ENCODE results near the gene VPS54.

DNA sequence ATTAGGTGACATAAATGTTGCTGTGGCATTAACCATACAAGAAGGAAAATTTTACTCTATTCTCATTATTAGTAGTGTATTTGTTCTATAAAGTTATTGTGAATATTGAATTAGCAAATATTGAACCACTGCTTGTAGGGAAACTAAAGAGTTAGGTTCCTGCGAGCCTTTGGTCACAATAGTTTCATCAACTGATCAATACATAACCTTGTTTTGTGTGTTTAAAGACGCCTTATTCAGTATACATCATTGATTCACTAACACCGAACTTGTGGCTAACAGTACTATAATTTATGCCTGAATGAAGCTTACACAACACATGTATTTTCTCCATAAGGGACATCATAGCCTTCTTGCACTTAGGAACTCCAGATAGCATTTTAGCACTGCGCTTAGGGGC, 36.9 kb downstream of the VPS54 start:
- TF ChIP-seq, protein P1, sequence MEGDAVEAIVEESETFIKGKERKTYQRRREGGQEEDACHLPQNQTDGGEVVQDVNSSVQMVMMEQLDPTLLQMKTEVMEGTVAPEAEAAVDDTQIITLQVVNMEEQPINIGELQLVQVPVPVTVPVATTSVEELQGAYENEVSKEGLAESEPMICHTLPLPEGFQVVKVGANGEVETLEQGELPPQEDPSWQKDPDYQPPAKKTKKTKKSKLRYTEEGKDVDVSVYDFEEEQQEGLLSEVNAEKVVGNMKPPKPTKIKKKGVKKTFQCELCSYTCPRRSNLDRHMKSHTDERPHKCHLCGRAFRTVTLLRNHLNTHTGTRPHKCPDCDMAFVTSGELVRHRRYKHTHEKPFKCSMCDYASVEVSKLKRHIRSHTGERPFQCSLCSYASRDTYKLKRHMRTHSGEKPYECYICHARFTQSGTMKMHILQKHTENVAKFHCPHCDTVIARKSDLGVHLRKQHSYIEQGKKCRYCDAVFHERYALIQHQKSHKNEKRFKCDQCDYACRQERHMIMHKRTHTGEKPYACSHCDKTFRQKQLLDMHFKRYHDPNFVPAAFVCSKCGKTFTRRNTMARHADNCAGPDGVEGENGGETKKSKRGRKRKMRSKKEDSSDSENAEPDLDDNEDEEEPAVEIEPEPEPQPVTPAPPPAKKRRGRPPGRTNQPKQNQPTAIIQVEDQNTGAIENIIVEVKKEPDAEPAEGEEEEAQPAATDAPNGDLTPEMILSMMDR (IDR thresholded peaks at IDR 0.05), result no peak
- TF ChIP-seq POLR2AphosphoS5 (IDR thresholded peaks at IDR 0.05; ENCODE audit: insufficient read depth in 1 of 2, low read depth in 1 of 2) (no peak), POLR2A (IDR thresholded peaks at IDR 0.05) (no peak)

Measured in vagina (tissue), 2 donors.